ENCODE results near the gene ALK. TPM values are rescaled to one million over a fixed set of nuclear protein-coding genes. Genes with fewer than 3 reads are reported as not detected.

Gene ALK
- total RNA-seq, 1 donor from 2014 or later, result not detected

- ATAC-seq, result no peak
- DNase-seq, result no peak
- intact Hi-C loops (cut with micrococcal nuclease), result no loop called here
Measured at GRCh38 chr2:29742656-29743055, 178.7 kb downstream of the ALK start.

- DNase-seq, result no peak
- no peak for ATAC-seq
- intact Hi-C loops (cut with micrococcal nuclease), result no loop called here
Measured at GRCh38 chr2:29741132-29741531, 180.3 kb downstream of the ALK start.

- intact Hi-C loops (cut with micrococcal nuclease), result no loop called here
- no peak for ATAC-seq
- DNase-seq, result no peak
Measured at GRCh38 chr2:29733965-29734364, 187.4 kb downstream of the ALK start.

GRCh38 chr2:29733213-29733612 is 188.2 kb downstream of the ALK start:
- ATAC-seq (no peak), DNase-seq (no peak)
- intact Hi-C loops (cut with micrococcal nuclease), result no loop called here

- DNase-seq, result no peak
- no peak for ATAC-seq
- intact Hi-C loops (cut with micrococcal nuclease), result no loop called here
Measured at GRCh38 chr2:29731948-29732347, 189.4 kb downstream of the ALK start.

- intact Hi-C loops (cut with micrococcal nuclease), result no loop called here
- ATAC-seq, result no peak
- DNase-seq, result no peak
Measured at GRCh38 chr2:29729932-29730331, 191.5 kb downstream of the ALK start.

GRCh38 chr2:29729401-29729800 is 192.0 kb downstream of the ALK start:
- ATAC-seq, result no peak
- DNase-seq, result no peak
- intact Hi-C loops (cut with micrococcal nuclease), result no loop called here

- ATAC-seq (no peak), DNase-seq (no peak)
- intact Hi-C loops (cut with micrococcal nuclease), result no loop called here
Measured at GRCh38 chr2:29726976-29727375, 194.4 kb downstream of the ALK start.

GRCh38 chr2:29725610-29726009 is 195.8 kb downstream of the ALK start:
- DNase-seq (no peak), ATAC-seq (no peak)
- intact Hi-C loops (cut with micrococcal nuclease), result no loop called here

GRCh38 chr2:29724282-29724681 is 197.1 kb downstream of the ALK start:
- intact Hi-C loops (cut with micrococcal nuclease), result no loop called here
- DNase-seq (no peak), ATAC-seq (no peak)

GRCh38 chr2:29723255-29724001 is 198.0 kb downstream of the ALK start:
- ATAC-seq, result no peak
- DNase-seq, result no peak
- intact Hi-C loops (cut with micrococcal nuclease), result no loop called here

GRCh38 chr2:29719639-29720038 is 201.7 kb downstream of the ALK start:
- intact Hi-C loops (cut with micrococcal nuclease), result no loop called here
- no peak for ATAC-seq
- DNase-seq, result no peak

- intact Hi-C loops (cut with micrococcal nuclease), result no loop called here
- DNase-seq (no peak), ATAC-seq (no peak)
Measured at GRCh38 chr2:29718076-29718686, 203.2 kb downstream of the ALK start.

- ATAC-seq, result no peak
- DNase-seq, result no peak
- intact Hi-C loops (cut with micrococcal nuclease), result no loop called here
Measured at GRCh38 chr2:29715655-29716054, 205.7 kb downstream of the ALK start.

GRCh38 chr2:29714333-29714732 is 207.1 kb downstream of the ALK start:
- DNase-seq (no peak), ATAC-seq (no peak)
- intact Hi-C loops (cut with micrococcal nuclease), result no loop called here

- intact Hi-C loops (cut with micrococcal nuclease), result no loop called here
- ATAC-seq (no peak), DNase-seq (no peak)
Measured at GRCh38 chr2:29706171-29706720, 215.1 kb downstream of the ALK start.

GRCh38 chr2:29705616-29706015 is 215.8 kb downstream of the ALK start:
- ATAC-seq (no peak), DNase-seq (no peak)
- intact Hi-C loops (cut with micrococcal nuclease), result no loop called here

- intact Hi-C loops (cut with micrococcal nuclease), result no loop called here
- ATAC-seq (no peak), DNase-seq (no peak)
Measured at GRCh38 chr2:29703336-29703735, 218.1 kb downstream of the ALK start.

GRCh38 chr2:29702276-29702675 is 219.1 kb downstream of the ALK start:
- ATAC-seq, result no peak
- intact Hi-C loops (cut with micrococcal nuclease), result no loop called here
- no peak for DNase-seq

- no peak for DNase-seq
- intact Hi-C loops (cut with micrococcal nuclease), result no loop called here
- ATAC-seq, result no peak
Measured at GRCh38 chr2:29700560-29700959, 220.8 kb downstream of the ALK start.

- no peak for ATAC-seq
- DNase-seq, result no peak
- intact Hi-C loops (cut with micrococcal nuclease), result no loop called here
Measured at GRCh38 chr2:29699045-29699444, 222.3 kb downstream of the ALK start.

All from left ventricle myocardium superior (tissue), 1 donor.